GM18526 (cell line): ENCODE results near the gene CAV2.

ENCODE experiments used
- POLR2A ChIP-seq: IDR thresholded peaks from 3 replicates; pipeline ENCODE4 v1.6.1; 2011; ENCODE audit not compliant: insufficient read length; ENCODE audit errors: extremely low read depth

The CAV2 gene

GRCh38 chr7:116490351-116490750 lies 9.2 kb upstream of the CAV2 start:
- no peak for TF ChIP-seq POLR2A

GRCh38 chr7:116491887-116492653 lies 7.5 kb upstream of the CAV2 start:
- TF ChIP-seq POLR2A: no peak

DNA sequence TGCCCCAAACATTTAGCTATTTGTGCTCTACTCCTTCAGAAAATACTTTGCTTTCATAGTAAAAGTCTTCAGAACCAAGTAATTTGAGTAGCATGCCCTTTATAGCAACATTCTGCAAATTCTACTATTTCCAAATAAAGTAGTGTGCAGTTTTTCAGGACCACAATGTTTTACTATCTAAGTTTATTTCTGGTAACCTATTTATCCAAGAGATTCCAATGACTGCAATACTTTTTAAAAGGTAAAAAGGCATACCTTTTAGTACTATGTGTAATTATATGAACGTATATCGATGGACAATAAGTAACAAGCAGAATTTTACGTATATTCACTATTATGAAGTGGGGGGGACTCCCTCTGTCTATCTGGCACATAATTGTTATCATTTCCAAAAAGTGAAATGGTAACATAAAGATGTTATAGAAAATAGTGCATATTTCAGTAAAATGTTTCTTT lies 6.9 kb upstream of the CAV2 start:
- no peak for TF ChIP-seq POLR2A

DNA sequence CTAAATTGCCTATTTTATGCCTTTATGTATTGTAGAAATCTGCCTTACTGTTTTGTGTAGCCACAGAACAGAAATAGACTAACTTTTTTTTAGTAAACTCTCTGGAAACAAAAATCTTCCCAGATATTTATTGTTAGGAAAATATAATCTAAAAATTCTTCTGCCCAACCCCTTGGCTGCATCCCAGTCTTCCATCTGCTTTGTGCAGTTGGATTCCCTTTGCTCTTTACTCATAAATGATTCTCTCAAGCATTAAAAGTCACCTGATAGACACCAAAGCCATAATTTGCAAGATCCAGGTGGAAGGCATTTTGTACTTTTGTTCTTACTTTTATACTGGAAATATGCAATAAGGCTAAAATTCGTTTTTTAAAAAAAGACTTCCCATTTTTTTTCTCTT lies 6.1 kb upstream of the CAV2 start:
- no peak for TF ChIP-seq POLR2A

DNA sequence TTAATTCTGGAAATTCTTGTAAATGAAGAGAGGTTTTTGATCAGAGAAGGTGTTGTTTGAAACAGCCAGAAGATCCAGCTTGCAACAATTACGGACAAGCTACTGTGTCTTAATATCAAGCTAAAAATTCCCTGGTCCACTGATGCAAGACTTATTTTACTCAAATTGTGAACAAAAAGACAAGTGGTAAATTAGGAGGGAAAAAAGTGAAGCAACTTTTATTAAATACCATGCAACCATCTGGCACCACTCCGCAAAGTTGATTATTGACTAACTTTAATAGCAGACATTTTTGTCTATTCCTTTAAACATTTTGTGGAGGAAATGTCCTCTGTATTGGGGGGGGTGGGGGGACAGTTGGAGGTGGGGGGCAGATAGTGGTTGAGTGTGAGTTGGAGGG lies 5.1 kb upstream of the CAV2 start:
- TF ChIP-seq POLR2A: no peak

DNA sequence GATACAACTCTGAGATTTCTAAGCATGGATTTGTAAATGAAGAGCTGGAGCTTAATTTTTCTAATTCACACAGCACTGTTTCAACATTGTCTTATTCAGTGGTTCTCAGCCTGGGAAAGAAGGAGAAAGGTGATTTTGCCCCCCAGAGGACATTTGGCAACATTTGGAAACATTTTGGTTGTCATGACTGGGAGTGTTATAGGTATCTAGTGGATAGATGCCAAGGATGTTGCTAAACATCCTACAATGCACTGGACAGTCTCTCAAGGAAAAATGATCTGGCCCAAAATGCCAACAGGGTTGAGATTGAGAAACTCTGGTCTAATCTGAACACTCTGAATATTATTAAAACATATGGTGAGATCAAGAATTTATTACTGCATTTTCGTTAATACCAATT lies 3.8 kb upstream of the CAV2 start:
- TF ChIP-seq POLR2A: no peak

GRCh38 chr7:116496653-116497052 lies 2.9 kb upstream of the CAV2 start:
- TF ChIP-seq POLR2A: no peak

GRCh38 chr7:116497708-116498107 lies 1.8 kb upstream of the CAV2 start:
- TF ChIP-seq POLR2A: no peak

- TF ChIP-seq POLR2A: no peak
Observed at GRCh38 chr7:116500078-116500853, 728 bp downstream of the CAV2 start.

DNA sequence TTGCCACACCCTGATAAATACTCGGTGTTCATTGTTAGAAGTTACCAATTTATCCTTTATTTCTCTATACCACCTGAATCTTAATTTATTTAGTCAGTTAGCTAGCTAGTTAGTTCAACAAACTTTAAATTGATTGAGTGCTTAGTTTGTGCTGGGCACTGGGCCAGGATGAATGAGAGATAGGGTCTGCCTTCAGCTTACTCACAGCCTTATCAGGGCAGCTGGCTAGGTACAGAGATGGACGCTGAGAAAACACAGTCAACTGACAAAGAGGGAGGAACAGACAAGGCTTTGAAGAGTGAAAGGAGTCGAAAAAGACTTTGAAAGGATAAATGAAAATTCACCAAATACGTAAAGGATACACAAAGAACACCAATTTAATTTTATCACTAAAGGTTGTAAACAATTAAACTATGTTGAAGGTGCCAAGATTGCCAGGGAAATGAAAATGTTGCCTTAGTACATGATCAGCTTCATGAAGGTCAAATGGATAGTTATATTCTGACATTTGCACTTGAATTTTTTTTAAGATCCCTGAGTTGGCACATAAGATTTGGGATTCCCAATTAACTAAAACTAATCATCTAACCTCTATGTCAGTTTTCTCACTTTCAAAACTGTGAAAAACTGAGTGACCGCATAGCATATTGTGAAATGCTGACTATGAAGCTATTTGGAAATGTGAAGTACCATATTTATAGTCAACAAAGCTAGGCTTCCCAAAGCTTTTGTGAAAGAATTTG lies 2.1 kb downstream of the CAV2 start:
- no peak for TF ChIP-seq POLR2A

- no peak for TF ChIP-seq POLR2A
Observed at GRCh38 chr7:116502201-116503096, 2.9 kb downstream of the CAV2 start.

- TF ChIP-seq POLR2A: no peak
Observed at GRCh38 chr7:116503835-116504234, 4.3 kb downstream of the CAV2 start.

GRCh38 chr7:116505278-116505677 lies 5.7 kb downstream of the CAV2 start:
- TF ChIP-seq POLR2A: no peak

- TF ChIP-seq POLR2A: no peak
Observed at GRCh38 chr7:116505823-116506222, 6.3 kb downstream of the CAV2 start.
